PFSK-1 (cell line): Measurements from ENCODE around the gene BLTP3B.

Source experiments
- FOXP2 ChIP-seq: optimal IDR thresholded peaks from 2 replicates; pipeline ENCODE3; 2011; ENCODE audit warnings: borderline replicate concordance, control low read depth, inconsistent platforms; ENCODE audit not compliant: insufficient read depth; ENCODE audit errors: extremely low read length, extremely low read depth
- POLR2AphosphoS5 ChIP-seq: IDR thresholded peaks from 2 replicates; pipeline ENCODE4 v1.6.1; 2012; ENCODE audit warnings: low read depth, mild to moderate bottlenecking, control low read depth, low read length, moderate library complexity
- SIN3A ChIP-seq: IDR thresholded peaks from 2 replicates; pipeline ENCODE4 v1.6.1; 2012; ENCODE audit warnings: mild to moderate bottlenecking, low read length, moderate library complexity, borderline replicate concordance; ENCODE audit not compliant: insufficient read depth
- TAF1 ChIP-seq: IDR thresholded peaks from 2 replicates; pipeline ENCODE4 v1.6.1; 2012; ENCODE audit warnings: low read length, control low read depth, borderline replicate concordance; ENCODE audit not compliant: insufficient read depth
- TF ChIP-seq, protein P1 (sequence below), 2 experiments: IDR thresholded peaks; 2 replicates each; pipeline versions ENCODE4 v1.6.1 to v1.8.0; 2011 to 2012; ENCODE audit warnings: low read depth in 2 of 2, low read length in 2 of 2, control low read depth in 1 of 2, inconsistent platforms in 1 of 2, mild to moderate bottlenecking in 1 of 2, moderate library complexity in 1 of 2; ENCODE audit not compliant: insufficient read depth in 1 of 2

BLTP3B gene

DNA sequence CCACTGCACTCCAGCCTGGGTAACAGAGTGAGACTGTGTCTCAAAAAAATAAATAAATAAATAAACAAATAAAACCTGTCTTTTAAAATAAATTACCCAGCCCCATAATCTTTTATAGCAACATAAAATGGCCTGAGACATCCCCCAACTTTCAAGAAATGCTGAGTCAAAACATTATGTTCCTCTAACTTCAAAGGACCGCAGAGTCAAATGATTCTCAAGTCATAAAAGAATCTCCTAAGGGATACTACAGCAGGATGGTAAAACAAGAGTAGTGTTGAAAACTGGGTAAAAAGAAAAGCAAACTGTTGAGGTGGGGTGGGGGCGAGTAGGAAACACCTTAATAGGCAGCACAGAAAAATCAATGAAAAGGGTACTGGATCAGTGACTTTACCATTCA lies 9.5 kb downstream of the BLTP3B start:
- TF ChIP-seq POLR2AphosphoS5 (no peak), FOXP2 (no peak), SIN3A (no peak), TAF1 (no peak)
- TF ChIP-seq, protein P1, sequence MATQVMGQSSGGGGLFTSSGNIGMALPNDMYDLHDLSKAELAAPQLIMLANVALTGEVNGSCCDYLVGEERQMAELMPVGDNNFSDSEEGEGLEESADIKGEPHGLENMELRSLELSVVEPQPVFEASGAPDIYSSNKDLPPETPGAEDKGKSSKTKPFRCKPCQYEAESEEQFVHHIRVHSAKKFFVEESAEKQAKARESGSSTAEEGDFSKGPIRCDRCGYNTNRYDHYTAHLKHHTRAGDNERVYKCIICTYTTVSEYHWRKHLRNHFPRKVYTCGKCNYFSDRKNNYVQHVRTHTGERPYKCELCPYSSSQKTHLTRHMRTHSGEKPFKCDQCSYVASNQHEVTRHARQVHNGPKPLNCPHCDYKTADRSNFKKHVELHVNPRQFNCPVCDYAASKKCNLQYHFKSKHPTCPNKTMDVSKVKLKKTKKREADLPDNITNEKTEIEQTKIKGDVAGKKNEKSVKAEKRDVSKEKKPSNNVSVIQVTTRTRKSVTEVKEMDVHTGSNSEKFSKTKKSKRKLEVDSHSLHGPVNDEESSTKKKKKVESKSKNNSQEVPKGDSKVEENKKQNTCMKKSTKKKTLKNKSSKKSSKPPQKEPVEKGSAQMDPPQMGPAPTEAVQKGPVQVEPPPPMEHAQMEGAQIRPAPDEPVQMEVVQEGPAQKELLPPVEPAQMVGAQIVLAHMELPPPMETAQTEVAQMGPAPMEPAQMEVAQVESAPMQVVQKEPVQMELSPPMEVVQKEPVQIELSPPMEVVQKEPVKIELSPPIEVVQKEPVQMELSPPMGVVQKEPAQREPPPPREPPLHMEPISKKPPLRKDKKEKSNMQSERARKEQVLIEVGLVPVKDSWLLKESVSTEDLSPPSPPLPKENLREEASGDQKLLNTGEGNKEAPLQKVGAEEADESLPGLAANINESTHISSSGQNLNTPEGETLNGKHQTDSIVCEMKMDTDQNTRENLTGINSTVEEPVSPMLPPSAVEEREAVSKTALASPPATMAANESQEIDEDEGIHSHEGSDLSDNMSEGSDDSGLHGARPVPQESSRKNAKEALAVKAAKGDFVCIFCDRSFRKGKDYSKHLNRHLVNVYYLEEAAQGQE (IDR thresholded peaks at IDR 0.05; ENCODE audit: insufficient read depth in 1 of 2, low read depth in 2 of 2, low read length in 2 of 2): no peak

DNA sequence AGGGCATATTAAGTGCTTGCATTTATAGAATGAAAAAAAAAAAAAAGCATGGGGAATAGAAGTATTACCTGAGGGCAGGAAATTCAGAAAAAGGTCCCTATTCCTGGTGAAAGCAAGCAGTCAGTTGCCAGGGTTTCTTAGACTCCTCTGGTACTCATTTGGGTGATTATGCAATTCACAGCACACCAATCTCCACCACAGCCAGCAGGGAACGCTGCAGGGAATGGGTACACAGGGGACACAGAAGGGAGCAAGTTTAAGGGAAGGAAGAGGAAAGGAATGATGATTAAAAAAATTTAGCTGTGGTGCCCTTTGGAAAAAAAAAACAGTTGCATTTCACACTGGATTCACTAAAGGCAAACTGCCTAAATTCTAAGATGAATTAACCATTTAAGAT lies 14.2 kb downstream of the BLTP3B start:
- TF ChIP-seq, protein P1 (IDR thresholded peaks at IDR 0.05; ENCODE audit: insufficient read depth in 1 of 2, low read depth in 2 of 2, low read length in 2 of 2): no peak
- TF ChIP-seq SIN3A: no peak
- no peak for TF ChIP-seq TAF1
- TF ChIP-seq POLR2AphosphoS5: no peak
- TF ChIP-seq FOXP2: no peak

DNA sequence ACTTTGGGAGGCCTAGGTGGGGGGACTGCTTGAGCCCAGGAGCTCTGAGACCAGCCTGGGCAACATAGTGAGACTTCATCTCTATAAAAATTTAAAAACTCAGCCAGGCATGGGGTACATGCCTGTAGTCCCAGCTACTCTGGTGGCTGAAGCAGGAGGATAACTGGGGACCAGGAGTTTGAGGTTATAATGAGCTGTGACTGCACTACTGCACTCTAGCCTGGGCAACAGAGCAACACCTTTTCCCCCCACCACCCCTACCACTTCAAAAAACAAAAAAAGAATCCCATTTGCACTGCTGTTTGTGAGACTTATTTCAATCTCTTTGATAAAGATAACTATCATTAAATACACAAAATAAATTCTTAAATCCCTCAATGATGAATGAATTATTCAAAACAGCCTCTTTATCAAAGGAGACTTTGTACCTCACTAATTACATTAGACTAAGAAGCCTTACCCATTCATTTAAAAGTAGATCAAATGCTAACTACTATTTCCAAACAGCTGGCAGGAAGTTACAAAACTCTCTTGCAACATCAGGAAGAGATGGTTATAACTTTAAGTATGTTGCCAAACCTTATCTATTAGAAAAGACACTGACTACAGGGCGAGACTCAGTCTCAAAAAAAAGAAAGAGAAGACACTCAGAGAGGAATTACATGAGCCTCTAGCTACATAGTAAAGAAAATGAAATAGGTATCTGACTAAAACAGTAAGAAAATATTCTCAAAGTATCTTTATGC lies 14.7 kb downstream of the BLTP3B start:
- TF ChIP-seq, protein P1 (IDR thresholded peaks at IDR 0.05; ENCODE audit: insufficient read depth in 1 of 2, low read depth in 2 of 2, low read length in 2 of 2): no peak
- no peak for TF ChIP-seq FOXP2

DNA sequence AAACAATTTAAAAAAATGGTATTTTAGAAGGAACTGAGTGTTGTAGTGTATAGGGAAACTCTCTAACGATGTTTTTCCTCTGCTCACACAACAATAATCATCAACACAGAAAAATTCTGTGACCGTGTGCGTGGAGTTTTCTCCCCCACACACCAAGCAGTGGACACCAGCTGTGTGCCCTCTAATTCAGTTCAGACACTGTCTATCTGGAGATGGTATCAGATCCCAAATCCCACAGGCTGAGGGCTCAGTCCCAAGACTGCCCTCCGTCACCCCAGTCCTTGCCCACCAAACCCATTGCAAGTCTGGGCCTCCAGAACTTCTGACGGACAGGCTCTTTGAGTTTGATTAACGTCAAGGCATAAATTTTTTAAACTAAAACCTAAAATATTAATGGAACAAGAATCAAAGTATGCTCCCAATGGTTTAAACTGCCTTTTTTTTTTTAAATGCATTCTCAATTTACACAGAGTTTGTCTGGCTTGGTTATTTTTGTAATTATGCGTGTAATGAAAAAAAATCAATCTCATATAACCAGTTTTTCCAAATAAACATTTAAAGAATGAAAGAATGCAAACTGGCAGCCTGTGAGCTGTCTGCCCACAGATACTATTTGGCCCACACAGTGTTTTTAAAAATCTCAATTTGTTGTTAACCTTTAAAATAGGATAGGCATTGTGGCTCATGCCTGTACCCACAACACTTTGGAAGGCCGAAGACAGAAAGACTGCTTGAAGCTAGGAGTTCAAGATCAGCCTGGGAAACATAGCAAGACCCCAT lies 19.2 kb downstream of the BLTP3B start:
- TF ChIP-seq TAF1: no peak
- TF ChIP-seq SIN3A: no peak
- no peak for TF ChIP-seq FOXP2
- TF ChIP-seq, protein P1 (IDR thresholded peaks at IDR 0.05; ENCODE audit: insufficient read depth in 1 of 2, low read depth in 2 of 2, low read length in 2 of 2): no peak
- TF ChIP-seq POLR2AphosphoS5: no peak
